ENCODE results near the gene KIZ. TPM values are rescaled to one million over a fixed set of nuclear protein-coding genes. Genes with fewer than 3 reads are reported as not detected.

The KIZ gene
- total RNA-seq, 1 donor from 2014 or later: 25.0 TPM

DNA sequence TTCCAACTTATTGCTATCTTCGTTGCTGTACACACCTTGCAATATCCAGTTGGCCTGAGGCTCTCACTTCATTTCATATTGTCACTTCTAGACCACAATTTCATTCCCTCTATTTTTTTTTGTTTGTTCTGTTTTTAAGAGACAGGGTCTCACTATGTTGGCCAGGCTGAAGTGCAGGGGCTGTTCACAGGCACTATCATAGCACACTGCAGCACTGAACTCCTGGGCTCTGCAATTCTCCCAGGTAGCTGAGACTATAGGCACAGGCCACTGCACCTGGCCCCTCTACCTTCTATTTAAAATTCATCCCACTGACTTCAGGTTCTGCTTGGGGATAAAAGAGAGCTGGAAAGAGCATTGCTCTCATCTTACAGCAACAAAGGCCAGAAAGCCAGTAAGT is 15.1 kb upstream of the KIZ start:
- intact Hi-C loops (cut with DNase I): no loop called here
- peaks cover 5% of the 10 kb centered on the region for H3K27me3 ChIP-seq
- H3K4me3 ChIP-seq: no peak overlapping the region
- no peak for DNase-seq (ENCODE audit: extremely low spot score in 2 of 2)
- peaks cover 6% of the 10 kb centered on the region for H3K4me1 ChIP-seq
- no peak for TF ChIP-seq POLR2AphosphoS5 (IDR thresholded peaks at IDR 0.05; ENCODE audit: insufficient read depth in 1 of 2, low read depth in 1 of 2)
- TF ChIP-seq, protein P1, sequence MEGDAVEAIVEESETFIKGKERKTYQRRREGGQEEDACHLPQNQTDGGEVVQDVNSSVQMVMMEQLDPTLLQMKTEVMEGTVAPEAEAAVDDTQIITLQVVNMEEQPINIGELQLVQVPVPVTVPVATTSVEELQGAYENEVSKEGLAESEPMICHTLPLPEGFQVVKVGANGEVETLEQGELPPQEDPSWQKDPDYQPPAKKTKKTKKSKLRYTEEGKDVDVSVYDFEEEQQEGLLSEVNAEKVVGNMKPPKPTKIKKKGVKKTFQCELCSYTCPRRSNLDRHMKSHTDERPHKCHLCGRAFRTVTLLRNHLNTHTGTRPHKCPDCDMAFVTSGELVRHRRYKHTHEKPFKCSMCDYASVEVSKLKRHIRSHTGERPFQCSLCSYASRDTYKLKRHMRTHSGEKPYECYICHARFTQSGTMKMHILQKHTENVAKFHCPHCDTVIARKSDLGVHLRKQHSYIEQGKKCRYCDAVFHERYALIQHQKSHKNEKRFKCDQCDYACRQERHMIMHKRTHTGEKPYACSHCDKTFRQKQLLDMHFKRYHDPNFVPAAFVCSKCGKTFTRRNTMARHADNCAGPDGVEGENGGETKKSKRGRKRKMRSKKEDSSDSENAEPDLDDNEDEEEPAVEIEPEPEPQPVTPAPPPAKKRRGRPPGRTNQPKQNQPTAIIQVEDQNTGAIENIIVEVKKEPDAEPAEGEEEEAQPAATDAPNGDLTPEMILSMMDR (IDR thresholded peaks at IDR 0.05): no peak
- no peak for TF ChIP-seq POLR2A (IDR thresholded peaks at IDR 0.05)
- H3K27ac ChIP-seq: no peak overlapping the region
- H3K9me3 ChIP-seq: no peaks in the 10 kb centered on the region
- H3K36me3 ChIP-seq: no peaks in the 10 kb centered on the region

DNA sequence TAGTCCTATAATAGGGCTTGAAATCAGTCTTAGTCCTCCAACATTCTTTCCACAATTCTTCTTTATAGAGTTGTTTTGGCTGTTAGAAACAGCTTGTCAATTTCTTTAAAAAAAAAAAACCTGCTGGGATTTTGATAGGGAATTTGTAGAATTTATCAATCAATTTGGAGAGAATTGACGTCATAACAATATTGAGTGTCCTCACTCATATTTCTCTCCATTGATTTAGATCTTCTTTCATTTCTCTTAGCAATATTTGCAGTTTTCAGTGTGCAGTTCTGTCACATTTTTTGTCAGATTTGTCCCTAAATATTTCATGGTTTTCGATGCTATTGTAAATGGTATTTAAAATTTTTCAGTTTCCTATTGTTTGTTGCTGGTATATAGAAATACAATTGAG is 14.5 kb upstream of the KIZ start:
- Histone ChIP-seq H3K4me1 (peaks cover under 1% of the 10 kb centered on the region), H3K36me3 (no peaks in the 10 kb centered on the region), H3K9me3 (no peaks in the 10 kb centered on the region), H3K4me3 (no peak overlapping the region), H3K27ac (no peak overlapping the region), H3K27me3 (no peaks in the 10 kb centered on the region)
- no peak for DNase-seq (ENCODE audit: extremely low spot score in 2 of 2)
- intact Hi-C loops (cut with DNase I): no loop called here
- TF ChIP-seq POLR2AphosphoS5 (IDR thresholded peaks at IDR 0.05; ENCODE audit: insufficient read depth in 1 of 2, low read depth in 1 of 2): no peak
- TF ChIP-seq, protein P1 (IDR thresholded peaks at IDR 0.05): no peak
- no peak for TF ChIP-seq POLR2A (IDR thresholded peaks at IDR 0.05)

DNA sequence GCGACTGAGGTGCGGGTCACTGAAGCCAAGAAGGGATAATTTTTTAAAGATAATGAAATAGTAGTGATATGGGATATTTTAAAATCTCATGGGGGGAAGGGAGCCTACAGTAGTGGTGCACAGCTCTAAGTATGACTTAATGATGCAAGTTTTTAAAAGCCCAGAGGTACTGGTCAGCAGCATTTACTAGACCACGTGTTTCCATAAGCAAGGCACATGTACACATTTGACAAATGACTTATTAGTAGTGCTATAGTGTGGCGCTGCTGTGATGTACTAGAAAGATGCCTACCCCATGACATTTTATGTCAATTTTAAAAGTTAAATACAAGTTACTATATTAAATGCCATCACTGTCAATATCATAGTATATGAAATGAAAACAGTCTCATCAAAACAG is 12.2 kb upstream of the KIZ start:
- TF ChIP-seq, protein P1 (IDR thresholded peaks at IDR 0.05): no peak
- no peak for TF ChIP-seq POLR2A (IDR thresholded peaks at IDR 0.05)
- TF ChIP-seq POLR2AphosphoS5 (IDR thresholded peaks at IDR 0.05; ENCODE audit: insufficient read depth in 1 of 2, low read depth in 1 of 2): no peak
- H3K27me3 ChIP-seq: no peaks in the 10 kb centered on the region
- no peaks in the 10 kb centered on the region for H3K9me3 ChIP-seq
- no peak overlapping the region for H3K4me3 ChIP-seq
- no peaks in the 10 kb centered on the region for H3K4me1 ChIP-seq
- no peak for DNase-seq (ENCODE audit: extremely low spot score in 2 of 2)
- H3K27ac ChIP-seq: no peak overlapping the region
- intact Hi-C loops (cut with DNase I): no loop called here
- H3K36me3 ChIP-seq: no peaks in the 10 kb centered on the region

DNA sequence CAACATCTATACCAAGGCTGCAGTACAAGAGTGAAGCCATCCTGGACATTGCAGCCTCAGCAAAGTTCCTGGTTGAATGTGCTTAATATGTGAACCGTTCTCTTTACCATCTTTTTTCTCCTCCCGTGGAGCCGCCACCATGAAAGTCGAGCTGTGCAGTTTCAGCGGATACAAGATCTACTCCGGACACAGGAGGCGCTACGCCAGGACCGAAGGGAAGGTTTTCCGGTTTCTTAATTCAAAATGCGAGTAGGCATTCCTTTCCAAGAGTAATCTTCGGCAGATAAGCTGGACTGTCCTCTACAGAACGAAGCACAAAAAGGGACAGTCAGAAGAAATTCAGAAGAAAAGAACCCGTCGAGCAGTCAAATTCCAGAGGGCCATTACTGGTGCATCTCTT is 11.3 kb upstream of the KIZ start:
- DNase-seq (ENCODE audit: extremely low spot score in 2 of 2): no peak
- Histone ChIP-seq H3K4me1 (no peaks in the 10 kb centered on the region), H3K4me3 (no peak overlapping the region), H3K27ac (no peak overlapping the region), H3K9me3 (no peaks in the 10 kb centered on the region), H3K27me3 (no peaks in the 10 kb centered on the region), H3K36me3 (no peaks in the 10 kb centered on the region)
- intact Hi-C loops (cut with DNase I): no loop called here
- TF ChIP-seq POLR2A (IDR thresholded peaks at IDR 0.05) (no peak), POLR2AphosphoS5 (IDR thresholded peaks at IDR 0.05; ENCODE audit: insufficient read depth in 1 of 2, low read depth in 1 of 2) (no peak)
- TF ChIP-seq, protein P1 (IDR thresholded peaks at IDR 0.05): no peak

DNA sequence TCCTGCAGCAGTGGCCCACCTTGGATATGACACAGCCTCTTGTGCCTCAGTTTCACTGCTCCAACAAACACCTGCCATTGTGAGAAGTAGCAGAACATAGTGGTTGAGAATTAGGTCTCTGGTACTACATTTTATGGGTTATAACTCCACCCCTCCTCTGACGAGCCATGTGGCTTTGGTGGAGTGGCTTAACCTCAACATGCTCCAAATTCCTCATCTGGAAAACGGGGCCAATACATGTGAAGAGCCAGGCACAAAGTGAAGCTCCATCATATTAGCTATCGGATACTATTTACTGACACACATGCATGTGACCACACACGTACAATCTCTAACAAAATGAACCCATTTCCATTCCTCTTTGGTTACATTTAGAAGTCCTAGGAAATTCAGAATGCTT is 8.4 kb upstream of the KIZ start:
- intact Hi-C loops (cut with DNase I): no loop called here
- Histone ChIP-seq H3K4me3 (no peak overlapping the region), H3K27ac (no peak overlapping the region), H3K27me3 (no peaks in the 10 kb centered on the region), H3K36me3 (no peaks in the 10 kb centered on the region), H3K4me1 (no peaks in the 10 kb centered on the region), H3K9me3 (no peaks in the 10 kb centered on the region)
- TF ChIP-seq, protein P1 (IDR thresholded peaks at IDR 0.05): no peak
- DNase-seq (ENCODE audit: extremely low spot score in 2 of 2): no peak
